GM21381 (cell line): Measurements from ENCODE around the gene SLCO2A1.

Experiments used
- ATAC-seq: cut with Tn5 transposase; IDR thresholded peaks from one replicate; pipeline ENCODE4 v1.9.1; 2021; ENCODE audit warnings: mild to moderate bottlenecking, moderate library complexity; ENCODE audit not compliant: unreplicated experiment

SLCO2A1 gene

DNA sequence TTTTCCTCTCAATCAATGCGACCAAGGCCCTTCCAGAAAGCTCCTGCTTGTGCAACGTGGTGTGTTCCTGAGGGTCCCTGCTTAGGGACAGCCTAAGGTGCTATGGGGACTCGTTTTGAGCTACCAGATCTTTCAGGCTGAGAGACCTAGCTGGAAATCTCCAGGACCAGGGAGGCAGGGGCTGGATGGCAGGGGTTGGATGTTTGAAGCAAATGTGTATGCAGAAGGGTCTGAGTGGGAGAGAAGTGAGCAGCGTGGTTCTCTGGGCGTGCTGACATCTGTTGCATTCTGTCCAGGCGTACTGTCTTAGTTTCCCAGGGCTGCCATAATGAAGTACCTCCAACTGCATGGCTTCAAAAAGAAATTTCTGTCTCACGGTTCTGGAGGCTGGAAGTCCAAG, 31.7 kb upstream of the SLCO2A1 start:
- ATAC-seq, result no peak

DNA sequence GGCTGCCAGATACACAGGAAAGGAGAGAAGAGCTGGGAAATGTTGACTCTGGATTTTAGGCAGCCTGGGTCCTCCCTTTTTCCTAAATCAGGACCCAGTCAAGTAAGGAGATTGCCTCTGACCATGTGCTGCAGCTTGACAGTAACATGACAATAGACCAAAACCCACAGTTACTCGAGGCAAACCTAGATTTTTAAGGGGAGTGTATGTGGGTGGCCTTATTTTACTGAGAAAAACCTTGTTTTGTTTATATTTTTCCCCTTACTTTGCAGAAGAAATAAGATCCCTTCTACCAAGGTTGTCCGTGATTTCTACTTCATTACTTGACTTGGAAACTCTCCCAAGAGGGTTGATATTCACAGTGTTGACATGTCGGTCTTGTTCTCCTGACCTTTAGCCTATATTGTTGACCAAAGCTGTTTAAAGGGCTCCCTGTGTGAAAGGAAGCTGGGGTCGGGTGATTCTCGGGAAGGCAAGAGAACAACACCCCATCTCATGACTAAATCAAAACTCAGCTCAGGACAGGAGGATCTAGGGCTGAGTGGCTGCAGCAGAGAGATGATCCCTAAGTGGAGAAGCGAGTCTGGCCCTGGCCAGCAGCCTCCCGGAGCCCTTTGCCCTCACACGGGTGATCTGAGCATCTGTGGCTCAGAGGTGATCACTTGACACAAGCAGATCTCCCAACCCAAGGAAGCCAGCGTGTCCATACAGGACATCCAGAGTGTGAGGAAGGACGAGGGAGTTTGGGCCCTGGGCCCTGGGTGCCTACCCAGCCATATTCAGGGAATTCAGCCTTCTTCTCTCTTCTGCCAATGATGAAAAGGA, 31.0 kb upstream of the SLCO2A1 start:
- no peak for ATAC-seq

- no peak for ATAC-seq
These were observed 30.2 kb upstream of the SLCO2A1 start for GRCh38 chr3:134059671-134060560.

DNA sequence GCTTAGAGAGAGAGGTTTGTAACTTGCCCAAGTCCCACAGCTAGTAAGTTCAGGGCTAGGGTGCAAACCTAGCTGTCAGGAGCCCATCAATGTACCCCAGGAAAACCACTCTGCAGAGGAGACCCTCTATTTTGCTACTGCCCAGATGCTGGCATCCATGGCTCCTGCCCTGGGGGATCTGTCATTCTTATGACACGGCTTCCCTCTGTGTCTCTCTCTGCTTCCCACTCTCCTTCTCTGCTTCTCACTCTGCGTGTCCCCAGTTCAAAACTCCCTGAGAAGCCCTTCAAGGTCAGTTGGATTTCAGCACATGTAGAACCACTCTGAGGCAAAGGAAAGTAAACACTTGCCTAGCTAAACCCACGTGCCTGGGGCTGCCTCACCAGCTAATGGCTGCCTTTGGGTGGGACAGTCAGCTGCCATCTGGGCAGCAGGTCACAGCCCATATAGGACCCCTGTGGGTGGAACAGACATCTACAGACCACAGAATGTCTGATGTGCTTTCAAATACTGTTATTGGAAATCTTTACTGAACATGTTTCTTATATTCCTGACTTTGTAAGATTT, 29.4 kb upstream of the SLCO2A1 start:
- ATAC-seq, result no peak

DNA sequence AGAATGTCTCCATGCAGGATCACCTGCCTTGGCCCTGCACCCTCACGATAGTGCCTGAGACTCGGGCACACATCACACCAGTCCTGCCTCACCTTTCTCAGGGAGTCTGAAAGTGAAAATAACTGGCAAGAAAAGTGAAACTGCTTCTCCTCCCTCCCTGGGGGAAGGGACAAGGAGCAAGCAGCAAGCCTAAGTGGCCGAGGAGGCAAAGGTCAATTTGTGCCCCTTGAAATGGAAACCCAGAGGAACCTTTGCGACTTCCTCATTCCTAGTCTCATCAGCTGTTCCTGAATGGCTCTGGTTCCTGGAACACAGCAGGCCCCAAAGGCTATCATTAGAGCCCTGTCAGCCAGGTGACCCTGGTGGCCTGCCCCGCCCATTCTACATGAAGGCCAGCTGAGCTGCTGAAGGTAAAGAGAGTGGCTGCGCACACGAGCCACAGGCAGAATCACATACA, 28.0 kb upstream of the SLCO2A1 start:
- ATAC-seq, result no peak

- no peak for ATAC-seq
These were observed 27.4 kb upstream of the SLCO2A1 start for GRCh38 chr3:134057006-134057653.

DNA sequence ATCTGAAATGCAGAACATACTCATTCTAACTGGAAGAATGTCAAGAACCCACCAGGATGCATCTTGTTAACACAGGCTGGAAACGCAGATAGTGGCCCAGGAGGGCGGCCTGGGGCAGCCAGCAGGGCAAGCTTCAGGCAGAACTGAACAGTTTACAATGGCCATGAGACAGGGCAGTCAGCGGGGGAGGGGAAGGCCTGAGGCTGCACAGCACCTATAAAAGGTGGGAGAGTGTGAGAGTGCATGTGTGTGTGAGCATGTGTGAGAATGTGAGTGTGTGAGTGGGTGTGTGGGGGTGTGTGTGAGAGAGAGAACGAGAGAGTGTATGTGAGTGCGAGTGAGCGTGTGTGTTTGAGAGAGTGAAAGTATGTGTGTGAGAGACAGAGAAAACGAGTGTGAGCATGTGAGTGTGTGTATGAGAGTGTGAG, 26.8 kb upstream of the SLCO2A1 start:
- no peak for ATAC-seq

DNA sequence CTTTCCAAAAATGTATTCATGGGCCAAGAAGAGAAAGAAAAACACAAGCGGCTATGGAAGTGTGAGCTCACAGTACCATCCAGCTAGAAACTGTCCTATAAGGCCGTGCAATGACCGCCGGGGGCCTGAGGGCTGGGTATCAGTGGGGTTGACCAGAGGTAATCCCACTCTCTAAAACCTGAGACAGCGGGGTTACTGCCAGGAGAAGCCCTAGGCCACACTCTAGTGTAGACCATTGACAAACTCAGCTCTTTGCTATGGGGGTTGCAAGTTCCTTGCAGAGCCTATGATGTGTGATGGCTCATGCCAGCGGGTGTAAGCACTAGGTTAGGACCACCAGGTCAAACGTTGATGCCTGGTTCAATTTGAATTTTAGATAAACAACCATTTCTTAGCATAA, 25.9 kb upstream of the SLCO2A1 start:
- no peak for ATAC-seq

DNA sequence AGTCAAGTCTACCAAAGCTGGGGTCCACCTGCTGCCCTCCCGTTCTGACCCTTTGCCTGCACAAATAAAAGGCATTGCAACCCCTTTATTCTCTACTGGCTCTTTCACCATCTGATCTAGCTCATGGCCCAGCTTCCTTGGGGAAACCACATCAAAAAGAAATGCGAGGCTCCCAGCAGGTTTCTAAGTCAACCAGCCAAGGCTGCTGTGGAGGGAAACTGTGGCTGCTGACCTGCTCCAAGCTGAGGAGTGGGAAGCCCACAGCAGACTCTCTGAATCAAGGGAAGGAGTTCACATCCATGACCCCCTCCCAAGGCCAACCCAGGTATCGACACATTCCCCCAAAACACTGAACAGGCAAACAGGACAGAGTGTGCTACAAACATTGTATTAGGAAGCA, 25.2 kb upstream of the SLCO2A1 start:
- ATAC-seq, result no peak

DNA sequence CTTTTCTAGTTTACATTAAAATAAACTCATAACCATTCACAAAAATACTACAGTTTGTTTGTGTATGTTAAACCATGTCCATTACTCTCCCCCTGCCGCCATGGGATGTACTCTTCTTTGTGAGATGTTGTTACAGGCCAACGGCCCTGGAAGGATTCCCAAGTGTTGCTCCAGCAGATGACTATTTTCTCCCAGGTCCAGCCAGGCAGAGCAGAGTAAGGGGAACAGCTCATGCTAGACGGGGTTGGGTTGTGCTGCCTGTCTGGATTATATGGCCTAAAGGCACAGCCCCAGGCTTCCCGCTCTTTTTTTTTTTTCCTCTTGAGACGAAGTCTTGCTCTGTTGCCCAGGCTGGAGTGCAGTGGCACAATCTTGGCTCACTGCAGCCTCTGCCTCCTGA, 24.5 kb upstream of the SLCO2A1 start:
- ATAC-seq, result no peak

- ATAC-seq, result no peak
These were observed 22.6 kb upstream of the SLCO2A1 start for GRCh38 chr3:134052370-134052769.

DNA sequence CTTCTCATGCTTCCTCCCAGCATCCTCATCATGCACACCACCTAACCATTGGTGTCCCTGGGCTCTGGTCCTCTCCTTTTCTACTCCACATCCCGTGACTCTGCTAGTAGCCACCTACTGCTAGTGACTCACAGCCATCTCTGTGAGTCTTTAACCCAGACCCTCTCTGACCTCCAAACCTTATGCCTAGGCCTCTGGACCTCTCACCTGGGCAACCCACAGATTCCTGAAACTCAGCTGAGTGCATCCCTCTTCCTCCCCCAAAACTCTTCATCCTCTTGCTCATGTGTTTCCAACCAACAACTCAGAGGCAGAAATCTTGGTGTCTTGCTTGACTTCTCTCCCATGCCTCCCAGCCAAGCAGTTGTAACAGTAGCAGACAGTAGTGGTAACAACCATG, 20.0 kb upstream of the SLCO2A1 start:
- ATAC-seq, result no peak

- no peak for ATAC-seq
These were observed 18.7 kb upstream of the SLCO2A1 start for GRCh38 chr3:134048278-134048996.

DNA sequence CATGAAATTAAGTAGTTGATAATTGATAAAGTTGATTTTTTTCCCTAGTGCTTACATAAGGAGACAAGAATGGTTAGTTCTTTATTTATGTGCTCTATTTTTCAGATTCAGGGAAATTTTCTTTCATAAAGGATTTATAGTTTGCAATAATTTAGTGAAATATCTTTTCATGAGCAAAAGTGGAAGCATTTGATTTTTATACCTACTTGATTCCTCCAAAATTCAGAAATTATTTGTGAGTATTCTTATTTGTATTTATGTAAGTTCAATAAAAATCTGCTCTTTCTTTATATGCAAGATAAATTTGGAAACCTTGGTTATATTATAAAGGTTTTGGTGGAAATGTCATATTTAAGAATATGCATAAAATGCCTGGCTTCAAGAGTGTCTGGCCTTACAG, 14.7 kb upstream of the SLCO2A1 start:
- no peak for ATAC-seq

DNA sequence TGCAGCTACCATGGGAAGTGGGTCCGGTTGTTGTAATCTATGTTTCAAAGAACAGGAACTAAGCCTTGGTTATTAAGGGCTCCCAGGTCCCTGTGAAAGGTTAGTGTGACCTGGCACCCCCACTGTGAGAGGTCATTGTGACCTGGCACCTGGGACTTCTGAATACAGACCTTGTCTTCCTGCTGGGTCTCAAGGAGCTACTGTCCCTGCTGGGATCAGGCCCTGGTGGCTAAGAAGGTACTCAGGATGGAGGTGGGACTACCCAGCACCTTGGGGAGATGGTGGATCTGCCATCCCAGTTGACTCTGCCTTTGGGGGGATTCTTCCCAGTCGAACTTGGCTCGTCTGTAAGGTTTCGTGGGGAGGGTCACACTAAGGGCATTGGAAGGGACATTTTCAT, 10.3 kb upstream of the SLCO2A1 start:
- no peak for ATAC-seq

- no peak for ATAC-seq
These were observed 9.6 kb upstream of the SLCO2A1 start for GRCh38 chr3:134039161-134039862.

DNA sequence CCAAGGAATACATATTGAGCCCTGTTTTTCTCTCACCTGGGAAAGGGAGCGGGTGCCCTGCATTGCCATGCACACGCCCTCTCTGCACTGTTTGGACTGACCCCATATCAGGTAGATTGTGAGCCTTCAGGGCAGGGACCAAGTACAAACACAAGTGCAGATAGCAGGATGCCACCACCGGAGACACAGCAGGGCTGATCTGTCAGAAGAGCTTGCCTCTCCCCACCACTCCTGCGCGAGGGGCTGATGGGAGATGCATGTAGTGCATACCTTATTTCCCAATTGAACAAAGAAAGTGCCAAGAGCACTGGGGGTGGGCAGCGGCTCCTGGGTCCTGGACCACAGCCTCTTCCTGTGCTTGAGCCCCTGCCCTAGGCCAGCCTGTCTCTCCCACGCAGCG, 9.0 kb upstream of the SLCO2A1 start:
- no peak for ATAC-seq

DNA sequence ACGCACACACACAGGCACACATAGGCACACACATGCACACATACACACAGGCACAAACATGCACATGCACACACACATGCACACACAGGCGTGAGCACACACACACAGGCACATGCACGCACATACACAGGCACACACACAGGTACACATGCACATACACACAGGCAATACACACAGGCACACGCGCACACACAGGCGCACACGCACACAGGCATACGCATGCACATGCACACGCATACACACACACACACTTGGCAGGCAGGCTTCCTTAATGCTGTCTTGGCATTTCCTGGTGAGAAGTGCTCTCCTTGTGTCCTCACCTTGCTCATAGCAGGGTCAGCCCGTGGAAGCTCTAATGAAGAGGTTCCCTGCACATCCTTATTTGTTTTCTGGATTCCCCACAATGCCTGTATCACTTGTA, 8.4 kb upstream of the SLCO2A1 start:
- no peak for ATAC-seq

- no peak for ATAC-seq
These were observed 7.4 kb upstream of the SLCO2A1 start for GRCh38 chr3:134037168-134037567.

DNA sequence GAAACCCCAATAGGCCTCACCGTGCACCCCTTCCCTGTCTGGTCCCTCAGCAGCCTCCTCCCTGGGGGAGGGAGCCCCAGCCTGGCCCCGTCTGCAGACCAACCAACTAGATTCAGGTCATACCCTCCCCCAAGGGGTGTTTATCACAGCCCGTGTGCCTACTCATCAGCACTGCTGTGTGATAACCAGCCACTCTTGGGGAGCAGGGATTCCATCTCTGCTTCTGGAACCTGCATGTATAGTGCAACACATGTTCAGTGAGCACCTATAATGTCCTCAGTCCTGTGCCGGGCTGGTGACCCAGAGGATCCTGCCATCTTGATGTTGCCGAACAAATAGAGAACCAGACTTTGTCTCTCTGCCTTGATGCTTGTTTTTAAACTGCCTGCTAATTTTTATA, 6.6 kb upstream of the SLCO2A1 start:
- ATAC-seq, result no peak
